ENCODE measurements around the gene OMP.

OMP gene

GRCh38 chr11:77082838-77083565 lies 19.6 kb upstream of the OMP start:
- TF ChIP-seq ZFX (IDR thresholded peaks at IDR 0.05; ENCODE audit: borderline replicate concordance) (no peak), CTCF (IDR thresholded peaks at IDR 0.05) (no peak)
- H3K27ac ChIP-seq, result no peak overlapping the region

GRCh38 chr11:77083566-77084245 lies 18.9 kb upstream of the OMP start:
- no peak overlapping the region for H3K27ac ChIP-seq
- TF ChIP-seq CTCF (IDR thresholded peaks at IDR 0.05) (no peak), ZFX (IDR thresholded peaks at IDR 0.05; ENCODE audit: borderline replicate concordance) (no peak)

GRCh38 chr11:77084581-77085191 lies 18.0 kb upstream of the OMP start:
- TF ChIP-seq CTCF (IDR thresholded peaks at IDR 0.05) (no peak), ZFX (IDR thresholded peaks at IDR 0.05; ENCODE audit: borderline replicate concordance) (no peak)
- H3K27ac ChIP-seq, result no peak overlapping the region

- TF ChIP-seq CTCF (IDR thresholded peaks at IDR 0.05) (no peak), ZFX (IDR thresholded peaks at IDR 0.05; ENCODE audit: borderline replicate concordance) (no peak)
- no peak overlapping the region for H3K27ac ChIP-seq
Measured at GRCh38 chr11:77085652-77086051, 17.0 kb upstream of the OMP start.

GRCh38 chr11:77086521-77087472 lies 15.8 kb upstream of the OMP start:
- TF ChIP-seq CTCF (IDR thresholded peaks at IDR 0.05) (no peak), ZFX (IDR thresholded peaks at IDR 0.05; ENCODE audit: borderline replicate concordance) (no peak)
- no peak overlapping the region for H3K27ac ChIP-seq

- no peak overlapping the region for H3K27ac ChIP-seq
- TF ChIP-seq ZFX (IDR thresholded peaks at IDR 0.05; ENCODE audit: borderline replicate concordance), result no peak
- no peak for TF ChIP-seq CTCF (IDR thresholded peaks at IDR 0.05)
Measured at GRCh38 chr11:77087723-77088225, 14.9 kb upstream of the OMP start.

Data from 22Rv1 (cell line).